Spleen (tissue), 11 donors: ENCODE data around the gene CLEC5A. TPM values are rescaled to one million over a fixed set of nuclear protein-coding genes. Genes with fewer than 3 reads are reported as not detected.

Source experiments
- DNase-seq: peaks from one replicate; pipeline ENCODE4 v3.0.0-alpha.2; 2020
- H3K27ac ChIP-seq, 8 donors: fragments of 200-600 bp; sonication (generic) in 7 of 8; 1 replicate in 4 of 8; 2 replicates in 4 of 8; pipeline versions ENCODE4 v1.5.0 to v1.8.0; 2016 to 2021; ENCODE audit warnings: inconsistent platforms in 4 of 8, mild to moderate bottlenecking in 4 of 8, moderate library complexity in 1 of 8
- H3K27me3 ChIP-seq, 7 donors: fragments of 200-600 bp; sonication (generic) in 6 of 7; replicated peaks in 1 of 7; 1 replicate in 4 of 7; 2 replicates in 3 of 7; pipeline versions ENCODE4 v1.5.0 to v1.8.0; 2016 to 2021; ENCODE audit warnings: inconsistent platforms in 3 of 7, mild to moderate bottlenecking in 1 of 7
- H3K36me3 ChIP-seq, 6 donors: fragments of 200-600 bp; sonication (generic) in 5 of 6; 1 replicate in 4 of 6; 2 replicates in 2 of 6; pipeline versions ENCODE4 v1.5.0 to v1.8.0; 2016 to 2021; ENCODE audit warnings: inconsistent platforms in 2 of 6
- H3K4me1 ChIP-seq, 6 donors: fragments of 200-600 bp; sonication (generic) in 5 of 6; 1 replicate in 3 of 6; 2 replicates in 3 of 6; pipeline versions ENCODE4 v1.5.0 to v1.8.0; 2016 to 2021; ENCODE audit warnings: inconsistent platforms in 3 of 6
- H3K4me3 ChIP-seq, 8 donors: fragments of 200-600 bp; sonication (generic) in 7 of 8; 1 replicate in 4 of 8; 2 replicates in 4 of 8; pipeline versions ENCODE4 v1.5.0 to v1.8.0; 2016 to 2021; ENCODE audit warnings: inconsistent platforms in 4 of 8, mild to moderate bottlenecking in 4 of 8, moderate library complexity in 2 of 8
- H3K9me3 ChIP-seq, 8 donors: fragments of 200-600 bp; sonication (generic) in 7 of 8; 1 replicate in 4 of 8; 2 replicates in 4 of 8; pipeline versions ENCODE4 v1.5.0 to v1.8.0; 2016 to 2021; ENCODE audit warnings: inconsistent platforms in 4 of 8
- CTCF ChIP-seq, 11 experiments: fragments of 200-600 bp in 7 of 11; fragments of 450-650 bp in 4 of 11; sonication (generic) in 4 of 11; IDR thresholded peaks in 8 of 11; conservative IDR thresholded peaks in 3 of 11; 1 replicate in 7 of 11; 2 replicates in 4 of 11; pipeline versions ENCODE4 v1.4.0 to v1.8.0; 2016 to 2021; ENCODE audit warnings: antibody characterized with exemption in 11 of 11, inconsistent platforms in 4 of 11, mild to moderate bottlenecking in 1 of 11
- POLR2A ChIP-seq, 3 donors: fragments of 450-650 bp; IDR thresholded peaks; one replicate each; pipeline ENCODE4 v1.5.1; 2017; ENCODE audit warnings: antibody characterized with exemption in 3 of 3, mild to moderate bottlenecking in 1 of 3
- POLR2AphosphoS5 ChIP-seq, 3 donors: sonication (generic); formaldehyde crosslinking; IDR thresholded peaks; one replicate each; pipeline ENCODE4 v1.5.1; 2017; ENCODE audit warnings: antibody characterized with exemption in 3 of 3
- WGBS, 5 donors: extraction: QIAGEN DNeasy Blood & Tissue Kit in 3 of 5; methylation state at CpG; one replicate each; pipeline versions ENCODE4 v1.1.5 to v1.1.7; 2013 to 2018; 5-methylcytosine and 5-hydroxymethylcytosine counted together
- intact Hi-C: fragments of 100-400 bp; cut with DNase I; formaldehyde crosslinking; loops from one replicate; pipeline ENCODE4 v1.15.0; 2023; ENCODE audit warnings: low total_unique reads
- polyA plus RNA-seq, 3 donors: library from polyadenylated mRNA; stranded (reverse); fragments of 200-250 nt; gene quantifications; one replicate each; pipeline ENCODE4 v1.2.1, GENCODE V29; 2013
- total RNA-seq, 7 donors: library from RNA; depleted of rRNA in 3 of 7; stranded (reverse); fragments of >200 nt in 3 of 7; fragmentation: NEBNext Ultra II Directional in 4 of 7; extraction: Animal tissue kit (Norgen Biotek cat#: 25700) in 4 of 7; gene quantifications; one replicate each; pipeline versions ENCODE4 v1.1.0 to v1.2.1, GENCODE V29; 2016 to 2021
- donor health status: healthy with polysubstance abuse.
- donor health status: DM: no; HTN: no; CAD: no; lungs with moderate emphysema.
- donor health status: DM: no; HTN: no; CAD: no.
- donor health status: Bipolar disorder and iron deficiency.
- donor health status: healthy.
- donor health status: DM: no; HTN: no; CAD: no.
- donor health status: DM: yes; HTN: yes; CAD: no.

CLEC5A gene
- total and polyA plus RNA-seq, 10 donors, result 0.09 to 5.8 (median 0.91) TPM

DNA sequence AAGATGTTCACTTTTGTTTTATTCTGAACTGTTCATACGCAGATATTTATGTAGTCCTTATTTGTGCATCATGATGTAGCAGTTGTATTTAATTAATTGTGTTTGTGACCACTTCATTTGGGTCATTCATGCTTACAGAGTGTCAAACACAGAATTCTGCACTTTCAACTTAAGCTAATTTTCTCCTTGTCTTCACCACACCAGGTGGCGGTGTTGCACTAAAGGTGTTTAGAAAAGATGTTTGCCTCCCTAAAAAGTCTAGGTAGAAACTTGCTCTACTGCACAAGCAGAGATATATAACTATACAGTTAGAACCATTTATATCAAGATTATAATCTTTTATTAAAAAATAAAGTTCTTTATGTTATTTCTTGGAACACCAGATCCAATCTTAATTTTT is 28.1 kb upstream of the CLEC5A start:
- WGBS, 5 donors, result 81 to 90% (median 85%) methylated on average over 2 of the region's 2 CpGs
- Histone ChIP-seq H3K36me3 (no peaks in the 10 kb centered on the region), H3K4me1 (peaks cover 0 to 15% (median 4%) of the 10 kb centered on the region in 6 donors), H3K27ac (no peak overlapping the region), H3K27me3 (no peaks in the 10 kb centered on the region), H3K4me3 (no peak overlapping the region), H3K9me3 (peaks cover 0 to 4% (median 0%) of the 10 kb centered on the region in 8 donors)
- intact Hi-C loops, result loop anchor here (5.0 kb wide), 1 partner anchor 212 kb away; no protein-coding TSS in a partner anchor
- no peak for DNase-seq
- TF ChIP-seq POLR2AphosphoS5 (IDR thresholded peaks at IDR 0.05) (no peak), CTCF (IDR thresholded peaks at IDR 0.05 in 8 of 11, conservative IDR thresholded peaks at IDR 0.05 in 3 of 11) (no peak), POLR2A (IDR thresholded peaks at IDR 0.05) (no peak)

DNA sequence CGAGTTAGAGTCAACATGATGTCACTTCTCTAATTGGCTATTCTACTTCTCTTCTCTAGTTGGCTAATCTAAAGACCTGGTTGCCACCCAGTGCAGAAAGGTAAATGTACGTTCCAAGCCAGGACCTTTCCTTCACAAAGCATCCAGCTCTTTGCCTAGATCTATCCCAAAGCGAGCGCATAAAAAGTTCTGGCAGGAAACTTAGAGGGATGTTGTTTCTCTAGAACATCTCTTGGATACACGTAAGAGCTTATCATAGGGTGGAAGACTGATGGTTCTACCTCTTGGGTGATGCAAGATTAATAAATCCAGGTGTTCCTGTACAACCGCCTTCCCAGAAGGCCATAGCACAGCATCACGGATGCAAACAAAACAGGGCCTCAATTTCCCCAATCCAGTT is 26.9 kb upstream of the CLEC5A start, which contains the start of gene TAS2R38:
Gene TAS2R38, minus strand, starts transcription at position 101 of the 400 bp plus-strand sequence. Its CDS starts 84 bp downstream, at position 17.
- DNase-seq, result no peak
- Histone ChIP-seq H3K4me1 (peaks cover 0 to 15% (median 4%) of the 10 kb centered on the region in 6 donors), H3K27me3 (no peaks in the 10 kb centered on the region), H3K9me3 (no peaks in the 10 kb centered on the region), H3K27ac (no peak within 1 kb of the TSS), H3K4me3 (no peak within 1 kb of the TSS), H3K36me3 (no peaks in the 10 kb centered on the region)
- TF ChIP-seq CTCF (IDR thresholded peaks at IDR 0.05 in 8 of 11, conservative IDR thresholded peaks at IDR 0.05 in 3 of 11), result no peak
- TF ChIP-seq POLR2AphosphoS5 (IDR thresholded peaks at IDR 0.05), result no peak
- no peak for TF ChIP-seq POLR2A (IDR thresholded peaks at IDR 0.05)
- WGBS, 5 donors, result 86 to 93% (median 88%) methylated on average over 7 of the region's 7 CpGs
- intact Hi-C loops, result no loop called here

- intact Hi-C loops, result no loop called here
- DNase-seq, result no peak
These were observed 14.1 kb upstream of the CLEC5A start for GRCh38 chr7:141960687-141961422.

More at GRCh38 chr7:141960687-141961422, 14.1 kb upstream of the CLEC5A start:
- TF ChIP-seq CTCF (IDR thresholded peaks at IDR 0.05 in 8 of 11, conservative IDR thresholded peaks at IDR 0.05 in 3 of 11) (no peak), POLR2AphosphoS5 (IDR thresholded peaks at IDR 0.05) (no peak), POLR2A (IDR thresholded peaks at IDR 0.05) (no peak)
- Histone ChIP-seq H3K4me3 (no peak overlapping the region), H3K27me3 (no peaks in the 10 kb centered on the region), H3K36me3 (no peaks in the 10 kb centered on the region), H3K9me3 (peaks cover 0 to 11% (median 0%) of the 10 kb centered on the region in 8 donors), H3K4me1 (peaks cover 0 to 16% (median 2%) of the 10 kb centered on the region in 6 donors), H3K27ac (peak overlapping the region in 5 of 8 donors; percentile 34 to 61 (median 43))
- 50 to 69% (median 60%) methylated on average over 3 of the region's 3 CpGs for WGBS, 5 donors
